ENCODE measurements around the gene VWA3B. TPM values are rescaled to one million over a fixed set of nuclear protein-coding genes. Genes with fewer than 3 reads are reported as not detected.

VWA3B gene
- total RNA-seq, 1 donor from 2014 or later = not detected

DNA sequence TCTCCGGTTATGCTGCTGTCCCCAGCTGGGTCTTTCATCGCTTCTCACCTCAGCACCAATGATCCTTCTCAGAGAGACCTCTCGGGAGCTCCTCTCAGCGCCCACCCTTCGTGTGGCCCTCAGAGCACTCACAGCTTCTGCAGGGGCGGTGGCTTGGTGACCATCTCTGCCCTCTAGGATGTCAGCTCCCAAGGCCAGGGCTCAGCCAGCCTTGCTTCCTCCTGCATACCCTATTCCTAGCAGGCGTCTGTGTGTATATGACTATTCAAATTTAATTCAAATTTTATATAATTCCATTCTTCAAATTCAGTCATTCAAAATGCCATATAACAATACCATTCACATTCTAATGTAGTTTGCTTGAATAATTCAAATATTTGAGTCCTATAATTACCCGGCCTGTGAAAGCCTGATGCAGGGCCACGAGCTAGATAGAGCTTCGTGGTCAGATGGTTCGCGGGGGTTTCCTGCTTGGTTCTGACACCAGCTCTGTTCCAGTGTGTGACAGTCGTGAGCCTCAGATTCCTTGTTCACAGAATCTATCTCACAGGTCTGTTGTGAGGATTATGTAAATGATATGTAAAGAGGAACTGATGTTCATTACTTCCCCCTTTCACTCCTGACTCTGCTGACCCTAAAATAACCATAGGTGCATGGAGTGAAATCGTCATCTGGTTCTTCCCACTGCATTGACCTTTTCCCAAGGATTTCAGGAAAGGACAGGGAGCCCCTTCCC, 165.2 kb downstream of the VWA3B start:
- Histone ChIP-seq H3K4me2 (ENCODE audit: low read length) (no peak overlapping the region), H3K27ac (ENCODE audit: low read depth, low read length) (no peak overlapping the region), H3K4me1 (ENCODE audit: insufficient read depth, low read length) (no peaks in the 10 kb centered on the region), H2AFZ (ENCODE audit: low read depth, low read length) (no peak overlapping the region), H3K9me3 (ENCODE audit: insufficient read depth, low read depth, low read length) (no peaks in the 10 kb centered on the region), H3K27me3 (ENCODE audit: insufficient read depth, low read length) (no peaks in the 10 kb centered on the region), H3K9ac (ENCODE audit: low read length) (no peak overlapping the region), H3K79me2 (ENCODE audit: insufficient read depth, low read length) (no peaks in the 10 kb centered on the region), H3K36me3 (ENCODE audit: insufficient read depth, low read length) (no peaks in the 10 kb centered on the region), H3K4me3 (ENCODE audit: insufficient read depth, low read depth, low read length) (no peak overlapping the region), H4K20me1 (ENCODE audit: insufficient read depth, low read length) (no peaks in the 10 kb centered on the region)
- peaks cover 7% of the 10 kb centered on the region for H3K27me3 Mint-ChIP-seq (ENCODE audit: low read depth, unreplicated experiment)
- H3K4me3 Mint-ChIP-seq (ENCODE audit: unreplicated experiment) = no peak overlapping the region
- H3K36me3 Mint-ChIP-seq (ENCODE audit: low read depth, unreplicated experiment) = no peaks in the 10 kb centered on the region
- no peak for TF ChIP-seq EZH2 (IDR thresholded peaks at IDR 0.05; ENCODE audit: insufficient read depth, low read length)
- TF ChIP-seq, protein P1, sequence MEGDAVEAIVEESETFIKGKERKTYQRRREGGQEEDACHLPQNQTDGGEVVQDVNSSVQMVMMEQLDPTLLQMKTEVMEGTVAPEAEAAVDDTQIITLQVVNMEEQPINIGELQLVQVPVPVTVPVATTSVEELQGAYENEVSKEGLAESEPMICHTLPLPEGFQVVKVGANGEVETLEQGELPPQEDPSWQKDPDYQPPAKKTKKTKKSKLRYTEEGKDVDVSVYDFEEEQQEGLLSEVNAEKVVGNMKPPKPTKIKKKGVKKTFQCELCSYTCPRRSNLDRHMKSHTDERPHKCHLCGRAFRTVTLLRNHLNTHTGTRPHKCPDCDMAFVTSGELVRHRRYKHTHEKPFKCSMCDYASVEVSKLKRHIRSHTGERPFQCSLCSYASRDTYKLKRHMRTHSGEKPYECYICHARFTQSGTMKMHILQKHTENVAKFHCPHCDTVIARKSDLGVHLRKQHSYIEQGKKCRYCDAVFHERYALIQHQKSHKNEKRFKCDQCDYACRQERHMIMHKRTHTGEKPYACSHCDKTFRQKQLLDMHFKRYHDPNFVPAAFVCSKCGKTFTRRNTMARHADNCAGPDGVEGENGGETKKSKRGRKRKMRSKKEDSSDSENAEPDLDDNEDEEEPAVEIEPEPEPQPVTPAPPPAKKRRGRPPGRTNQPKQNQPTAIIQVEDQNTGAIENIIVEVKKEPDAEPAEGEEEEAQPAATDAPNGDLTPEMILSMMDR (IDR thresholded peaks at IDR 0.05; ENCODE audit: insufficient read depth, low read depth, low read length) = no peak
- H3K9me3 Mint-ChIP-seq (ENCODE audit: unreplicated experiment) = peaks cover 10% of the 10 kb centered on the region
- DNase-seq (ENCODE audit: low read depth) (no peak), FAIRE-seq (no peak)
- H3K4me1 Mint-ChIP-seq (ENCODE audit: low read depth, unreplicated experiment) = no peaks in the 10 kb centered on the region
- H3K27ac Mint-ChIP-seq (ENCODE audit: unreplicated experiment) = no peak overlapping the region

GRCh38 chr2:98253461-98254070, 166.6 kb downstream of the VWA3B start:
- FAIRE-seq = no peak
- no peak overlapping the region for H2AFZ ChIP-seq (ENCODE audit: low read depth, low read length)

More at GRCh38 chr2:98253461-98254070, 166.6 kb downstream of the VWA3B start:
- Histone ChIP-seq H3K9ac (ENCODE audit: low read length) (no peak overlapping the region), H3K4me1 (ENCODE audit: insufficient read depth, low read length) (no peaks in the 10 kb centered on the region), H3K9me3 (ENCODE audit: insufficient read depth, low read depth, low read length) (no peaks in the 10 kb centered on the region), H3K36me3 (ENCODE audit: insufficient read depth, low read length) (no peaks in the 10 kb centered on the region), H3K27me3 (ENCODE audit: insufficient read depth, low read length) (no peaks in the 10 kb centered on the region), H3K4me3 (ENCODE audit: insufficient read depth, low read depth, low read length) (no peak overlapping the region), H3K79me2 (ENCODE audit: insufficient read depth, low read length) (no peaks in the 10 kb centered on the region), H3K27ac (ENCODE audit: low read depth, low read length) (no peak overlapping the region), H4K20me1 (ENCODE audit: insufficient read depth, low read length) (no peaks in the 10 kb centered on the region), H3K4me2 (ENCODE audit: low read length) (no peak overlapping the region)
- H3K36me3 Mint-ChIP-seq (ENCODE audit: low read depth, unreplicated experiment) = no peaks in the 10 kb centered on the region
- no peak overlapping the region for H3K4me3 Mint-ChIP-seq (ENCODE audit: unreplicated experiment)
- no peak for TF ChIP-seq EZH2 (IDR thresholded peaks at IDR 0.05; ENCODE audit: insufficient read depth, low read length)
- TF ChIP-seq, protein P1 (IDR thresholded peaks at IDR 0.05; ENCODE audit: insufficient read depth, low read depth, low read length) = no peak
- peak; percentile 69 for DNase-seq (ENCODE audit: low read depth)
- no peak overlapping the region for H3K27ac Mint-ChIP-seq (ENCODE audit: unreplicated experiment)
- H3K9me3 Mint-ChIP-seq (ENCODE audit: unreplicated experiment) = peaks cover 6% of the 10 kb centered on the region
- no peaks in the 10 kb centered on the region for H3K4me1 Mint-ChIP-seq (ENCODE audit: low read depth, unreplicated experiment)
- peaks cover 7% of the 10 kb centered on the region for H3K27me3 Mint-ChIP-seq (ENCODE audit: low read depth, unreplicated experiment)

Data from astrocyte (in vitro differentiated cells and primary cell).